ENCODE measurements around the gene CSH1.
"Not testable (repeated sequence)": the region's sequence is repeated elsewhere in the genome, so short reads cannot be mapped to it uniquely, and the experiment has no call there.

CSH1 gene

GRCh38 chr17:63928966-63929695, 32.8 kb upstream of the CSH1 start:
- DNase-seq (ENCODE audit: low spot score) = no peak

DNA sequence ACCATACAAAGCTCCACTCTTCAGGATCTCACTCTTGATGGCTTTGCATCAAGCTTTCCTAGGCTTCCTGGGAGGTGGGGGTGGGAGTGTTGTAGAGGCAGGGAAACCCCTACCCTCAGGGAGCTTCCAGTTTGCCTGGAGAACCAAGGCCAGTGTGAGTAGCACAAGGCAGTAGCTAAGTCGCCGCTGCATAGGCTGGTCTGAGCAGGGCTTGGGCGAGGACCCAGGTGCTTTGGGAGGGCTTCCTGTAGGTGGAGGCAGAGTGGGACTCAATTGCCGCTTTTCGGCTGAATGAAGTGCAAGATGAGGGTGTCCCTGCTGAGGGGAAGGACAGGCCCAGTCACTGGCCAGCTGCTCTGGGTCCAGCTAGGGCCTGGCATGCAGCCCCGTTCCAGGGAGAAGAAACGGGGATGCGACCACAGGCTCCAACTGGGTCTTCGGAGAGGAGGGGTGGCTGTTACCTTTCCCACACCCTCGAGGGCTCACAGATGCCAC, 31.8 kb upstream of the CSH1 start:
- no peak for DNase-seq (ENCODE audit: low spot score)

DNA sequence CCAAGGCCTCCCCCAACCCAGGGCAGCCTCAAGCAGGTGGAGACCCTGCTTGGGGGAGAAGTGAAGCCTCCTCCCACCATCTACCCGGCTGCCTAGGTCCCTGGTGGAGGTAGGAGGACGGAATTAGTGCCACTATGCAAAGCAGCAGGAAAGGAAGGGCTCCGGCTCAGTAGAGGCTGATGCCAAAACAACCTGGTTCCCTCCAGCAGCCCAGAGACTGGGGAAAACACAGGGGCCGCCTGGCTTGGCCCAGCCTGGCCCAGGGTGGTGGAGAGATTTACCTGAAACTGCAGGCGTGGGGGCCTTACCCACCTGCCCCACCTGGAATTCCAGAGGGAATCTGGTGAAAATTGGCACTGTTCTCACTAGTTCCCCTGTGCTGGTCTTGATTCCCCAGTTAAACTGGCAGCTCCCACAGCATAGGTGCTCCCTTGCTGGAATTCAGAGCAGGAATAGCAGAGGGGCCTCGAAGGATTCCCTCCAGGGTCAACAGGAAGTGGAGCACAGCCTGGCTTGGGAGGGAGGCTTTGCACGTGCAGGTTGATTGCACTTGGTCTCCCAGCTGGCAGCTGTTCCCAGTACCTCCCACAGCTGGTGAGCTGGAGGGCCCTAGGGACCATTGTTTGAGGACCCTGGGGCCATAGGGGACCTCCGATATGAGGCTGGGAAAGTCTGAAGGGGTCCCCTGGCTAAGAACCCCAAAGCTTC, 31.2 kb upstream of the CSH1 start:
- DNase-seq (ENCODE audit: low spot score) = no peak

- no peak for DNase-seq (ENCODE audit: low spot score)
Measured at GRCh38 chr17:63926164-63926563, 29.8 kb upstream of the CSH1 start.

DNA sequence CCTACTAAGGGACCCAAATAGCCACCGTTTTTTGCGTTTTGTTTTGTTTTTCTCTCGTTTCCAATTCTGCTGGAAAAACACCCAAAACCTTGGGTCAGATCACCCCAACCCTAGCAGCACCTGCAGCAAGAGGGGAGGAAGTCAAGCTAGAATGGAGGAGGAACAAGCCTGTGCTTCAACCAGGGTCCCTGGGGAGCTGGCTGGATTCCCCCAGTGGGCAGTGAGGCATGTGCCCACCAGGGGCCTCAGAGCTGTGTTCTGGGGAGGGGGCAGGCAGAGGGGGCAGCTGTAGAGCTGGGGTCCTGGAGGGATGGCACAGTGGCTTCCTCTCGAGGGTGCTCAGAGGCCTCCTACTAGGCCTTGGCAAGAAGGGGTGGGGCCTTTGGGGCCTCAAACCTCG, 29.2 kb upstream of the CSH1 start:
- no peak for DNase-seq (ENCODE audit: low spot score)

- DNase-seq (ENCODE audit: low spot score) = not testable (repeated sequence)
Measured at GRCh38 chr17:63922402-63922801, 26.0 kb upstream of the CSH1 start.

GRCh38 chr17:63920779-63921178, 24.4 kb upstream of the CSH1 start:
- not testable (repeated sequence) for DNase-seq (ENCODE audit: low spot score)

- not testable (repeated sequence) for DNase-seq (ENCODE audit: low spot score)
Measured at GRCh38 chr17:63920050-63920449, 23.7 kb upstream of the CSH1 start.

- DNase-seq (ENCODE audit: low spot score) = peak; percentile 50
Measured at GRCh38 chr17:63919311-63919723, 22.9 kb upstream of the CSH1 start.

DNA sequence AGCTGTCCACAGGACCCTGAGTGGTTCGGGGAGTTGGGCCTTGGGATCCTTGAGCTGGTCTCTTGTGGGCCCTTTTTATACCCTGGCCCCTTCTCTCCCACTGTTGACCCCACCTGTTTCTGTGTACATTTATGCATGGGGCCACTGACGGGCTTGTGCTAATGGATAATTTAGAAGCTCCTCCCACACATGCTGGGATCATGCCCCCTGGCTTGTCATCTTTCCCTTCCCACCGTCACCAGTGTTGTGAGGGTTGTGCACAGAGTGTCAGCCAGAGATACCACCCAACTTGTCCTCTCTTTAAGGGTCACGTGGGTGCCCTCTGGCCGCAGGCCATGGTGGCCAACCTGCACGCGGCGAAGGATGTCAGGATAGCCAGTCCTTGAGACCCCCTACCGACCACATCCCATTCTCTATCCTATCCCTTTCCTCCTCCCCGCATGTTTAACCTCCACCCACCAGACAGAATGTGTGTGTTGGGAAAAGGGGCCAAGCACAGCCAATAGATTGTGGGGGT, 22.5 kb upstream of the CSH1 start, which contains the start of gene GH1:
TSS of gene GH1 (minus strand) at position 51 of the 517 bp plus-strand sequence. CDS start 63 bp downstream, outside the sequence.
- not testable (repeated sequence) for DNase-seq (ENCODE audit: low spot score)

DNA sequence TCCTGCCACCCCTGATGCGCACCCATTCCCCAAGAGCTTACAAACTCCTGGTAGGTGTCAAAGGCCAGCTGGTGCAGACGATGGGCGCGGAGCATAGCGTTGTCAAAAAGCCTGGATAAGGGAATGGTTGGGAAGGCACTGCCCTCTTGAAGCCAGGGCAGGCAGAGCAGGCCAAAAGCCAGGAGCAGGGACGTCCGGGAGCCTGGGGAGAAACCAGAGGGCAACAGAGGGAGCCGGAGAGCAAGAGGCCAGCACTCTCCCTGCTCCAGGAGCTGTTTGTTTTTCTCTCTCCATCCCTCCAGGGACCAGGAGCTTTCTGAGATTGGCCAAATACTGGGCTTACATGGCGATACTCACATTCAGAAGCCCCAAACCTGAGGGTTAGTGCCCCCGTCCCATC, 21.9 kb upstream of the CSH1 start:
- no peak for DNase-seq (ENCODE audit: low spot score)

DNA sequence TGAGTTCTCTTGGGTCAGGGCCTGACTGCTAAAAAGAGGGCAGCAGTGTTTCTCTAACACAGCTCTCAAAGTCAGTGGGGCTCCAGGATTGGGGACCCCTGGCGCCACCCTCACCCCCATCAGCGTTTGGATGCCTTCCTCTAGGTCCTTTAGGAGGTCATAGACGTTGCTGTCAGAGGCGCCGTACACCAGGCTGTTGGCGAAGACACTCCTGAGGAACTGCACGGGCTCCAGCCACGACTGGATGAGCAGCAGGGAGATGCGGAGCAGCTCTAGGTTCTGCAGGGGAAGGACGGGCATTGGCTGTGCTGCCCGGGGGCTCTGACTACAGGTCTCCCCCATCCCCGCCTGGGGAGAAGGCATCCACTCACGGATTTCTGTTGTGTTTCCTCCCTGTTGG, 21.3 kb upstream of the CSH1 start:
- DNase-seq (ENCODE audit: low spot score) = no peak

DNA sequence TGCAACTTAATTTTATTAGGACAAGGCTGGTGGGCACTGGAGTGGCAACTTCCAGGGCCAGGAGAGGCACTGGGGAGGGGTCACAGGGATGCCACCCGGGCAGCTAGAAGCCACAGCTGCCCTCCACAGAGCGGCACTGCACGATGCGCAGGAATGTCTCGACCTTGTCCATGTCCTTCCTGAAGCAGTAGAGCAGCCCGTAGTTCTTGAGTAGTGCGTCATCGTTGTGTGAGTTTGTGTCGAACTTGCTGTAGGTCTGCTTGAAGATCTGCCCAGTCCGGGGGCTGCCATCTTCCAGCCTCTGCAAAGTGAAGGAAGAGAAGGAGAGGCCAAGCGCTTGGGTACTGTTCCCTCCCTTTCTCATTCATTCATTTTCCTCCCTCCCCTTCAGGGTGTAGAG, 20.8 kb upstream of the CSH1 start:
- not testable (repeated sequence) for DNase-seq (ENCODE audit: low spot score)

DNA sequence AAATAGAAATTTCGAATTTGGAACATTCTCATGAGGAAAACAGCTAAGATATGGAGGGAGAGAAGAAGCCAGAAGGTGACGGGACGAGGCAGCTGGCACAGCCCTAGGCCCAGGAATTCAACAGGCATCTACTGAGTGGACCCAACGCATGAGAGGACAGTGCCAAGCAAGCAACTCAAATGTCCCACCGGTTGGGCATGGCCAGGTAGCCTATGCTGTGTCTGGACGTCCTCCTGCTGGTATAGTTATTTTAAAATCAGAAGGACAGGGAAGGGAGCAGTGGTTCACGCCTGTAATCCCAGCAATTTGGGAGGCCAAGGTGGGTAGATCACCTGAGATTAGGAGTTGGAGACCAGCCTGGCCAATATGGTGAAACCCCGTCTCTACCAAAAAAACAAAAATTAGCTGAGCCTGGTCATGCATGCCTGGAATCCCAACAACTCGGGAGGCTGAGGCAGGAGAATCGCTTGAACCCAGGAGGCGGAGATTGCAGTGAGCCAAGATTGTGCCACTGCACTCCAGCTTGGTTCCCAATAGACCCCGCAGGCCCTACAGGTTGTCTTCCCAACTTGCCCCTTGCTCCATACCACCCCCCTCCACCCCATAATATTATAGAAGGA, 20.3 kb upstream of the CSH1 start:
- DNase-seq (ENCODE audit: low spot score) = no peak

DNA sequence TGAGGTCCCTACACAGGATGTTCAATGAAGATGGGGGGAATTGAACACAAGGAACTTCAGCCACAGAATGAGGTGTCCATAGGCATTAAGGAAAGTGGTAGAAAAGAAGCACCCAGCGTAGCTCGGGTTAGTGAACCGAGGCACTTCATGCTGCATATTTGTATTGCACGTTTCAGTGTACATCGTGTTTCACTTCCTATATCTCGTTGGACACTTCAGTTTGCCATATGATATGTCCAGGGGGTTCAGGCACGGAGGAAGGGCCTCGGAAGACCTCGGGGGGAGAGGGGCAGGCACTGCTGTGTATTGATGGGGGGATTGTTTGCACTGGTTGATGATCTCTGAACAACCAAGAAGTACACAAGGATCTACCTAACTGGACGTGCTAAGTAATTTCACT, 19.4 kb upstream of the CSH1 start:
- DNase-seq (ENCODE audit: low spot score) = not testable (repeated sequence)

DNA sequence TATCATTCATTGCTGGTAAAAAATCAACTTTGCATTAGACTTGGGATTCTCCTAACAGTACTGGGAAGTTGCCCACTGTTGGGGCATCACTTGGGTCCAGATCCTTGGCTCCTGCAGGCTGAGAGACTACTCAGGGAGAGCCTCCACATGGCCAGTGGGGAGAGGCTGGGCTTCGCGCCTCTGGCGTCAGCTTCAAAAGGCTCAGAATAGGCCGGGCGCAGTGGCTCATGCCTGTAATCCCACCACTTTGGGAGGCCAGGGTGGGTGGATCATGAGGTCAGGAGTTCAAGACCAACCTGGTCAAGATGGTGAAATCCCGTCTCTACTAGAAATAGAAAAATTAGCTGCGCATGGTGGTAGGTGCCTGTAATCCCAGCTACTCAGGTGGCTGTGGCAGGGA, 18.1 kb upstream of the CSH1 start:
- no peak for DNase-seq (ENCODE audit: low spot score)

DNA sequence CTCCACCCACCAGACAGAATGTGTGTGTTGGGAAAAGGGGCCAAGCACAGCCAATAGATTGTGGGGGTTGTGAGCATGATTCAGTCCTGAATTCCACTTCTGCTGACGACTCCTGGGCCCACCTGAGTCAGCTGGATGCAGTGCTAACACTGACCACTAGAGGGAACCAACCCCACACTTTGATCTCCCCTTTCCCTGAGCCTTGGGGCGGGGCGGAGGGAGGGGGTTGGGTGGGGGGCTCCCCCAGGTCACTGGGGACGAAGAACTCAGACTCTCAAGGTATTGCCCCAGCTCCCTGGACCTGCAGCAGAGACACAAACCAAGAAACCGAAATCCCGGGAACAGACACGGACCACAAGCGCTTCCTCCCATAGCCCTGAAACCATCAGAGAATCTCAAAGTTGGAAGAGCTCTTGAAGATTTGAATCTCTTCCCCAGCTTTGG, 15.3 kb upstream of the CSH1 start:
- DNase-seq (ENCODE audit: low spot score) = peak; percentile 24

DNA sequence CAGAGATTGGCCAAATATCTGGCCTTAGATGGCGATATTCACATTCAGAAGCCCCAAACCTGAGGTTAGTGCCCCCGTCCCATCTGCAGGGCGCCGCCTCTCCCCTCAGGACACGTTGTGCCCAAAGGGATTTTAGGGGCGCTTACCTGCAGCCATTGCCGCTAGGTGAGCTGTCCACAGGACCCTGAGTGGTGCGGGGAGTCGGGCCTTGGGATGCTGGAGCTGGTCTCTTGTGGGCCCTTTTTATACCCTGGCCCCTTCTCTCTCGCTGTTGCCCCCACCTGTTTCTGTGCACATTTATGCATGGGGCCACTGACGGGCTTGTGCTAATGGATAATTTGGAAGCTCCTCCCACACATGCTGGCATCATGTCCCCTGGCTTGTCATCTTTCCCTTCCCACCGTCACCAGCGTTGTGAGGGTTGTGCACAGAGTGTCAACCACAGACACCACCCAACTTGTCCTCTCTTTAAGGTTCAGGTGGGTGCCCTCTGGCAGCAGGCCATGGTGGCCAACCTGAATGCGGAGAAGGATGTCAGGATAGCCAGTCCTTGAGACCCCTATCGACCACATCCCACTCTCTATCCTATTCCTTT, 14.8 kb upstream of the CSH1 start, which contains the start of gene CSHL1:
TSS of gene CSHL1 (minus strand) at position 218 of the 595 bp plus-strand sequence. CDS start at position 156, 62 bp downstream.
- DNase-seq (ENCODE audit: low spot score) = no peak

- DNase-seq (ENCODE audit: low spot score) = no peak
Measured at GRCh38 chr17:63910096-63910495, 13.7 kb upstream of the CSH1 start.

DNA sequence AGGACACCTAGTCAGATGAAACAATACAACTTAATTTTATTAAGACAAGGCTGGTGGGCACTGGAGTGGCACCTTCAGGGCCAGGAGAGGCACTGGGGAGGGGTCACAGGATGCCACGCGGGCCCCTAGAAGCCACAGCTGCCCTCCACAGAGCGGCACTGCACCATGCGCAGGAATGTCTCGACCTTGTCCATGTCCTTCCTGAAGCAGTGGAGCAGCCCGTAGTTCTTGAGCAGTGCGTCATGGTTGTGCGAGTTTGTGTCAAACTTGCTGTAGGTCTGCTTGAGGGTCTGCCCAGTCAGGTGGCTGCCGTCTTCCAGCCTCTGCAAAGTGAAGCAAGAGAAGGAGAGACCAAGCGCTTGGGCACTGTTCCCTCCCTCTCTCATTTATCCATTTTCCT, 13.2 kb upstream of the CSH1 start:
- not testable (repeated sequence) for DNase-seq (ENCODE audit: low spot score)

GRCh38 chr17:63907161-63907778, 10.9 kb upstream of the CSH1 start:
- DNase-seq (ENCODE audit: low spot score) = not testable (repeated sequence)
